WTC11 (cell line): Measurements from ENCODE around the gene PHYHD1. TPM values are rescaled to one million over a fixed set of nuclear protein-coding genes. Genes with fewer than 3 reads are reported as not detected.
A peak's percentile ranks its signal among the peaks of the same experiment; 100 is the strongest.

Source experiments
- ELF4 ChIP-seq: sonication (generic); formaldehyde crosslinking; IDR thresholded peaks from 2 replicates; pipeline ENCODE4 v1.8.1; 2022; ENCODE audit warnings: low read depth, mild to moderate bottlenecking, moderate library complexity, missing genetic modification reagents
- ETV6 ChIP-seq: sonication (generic); formaldehyde crosslinking; IDR thresholded peaks from 2 replicates; pipeline ENCODE4 v1.8.1; 2022; ENCODE audit warnings: mild to moderate bottlenecking, missing genetic modification reagents
- FOXP4 ChIP-seq: sonication (generic); formaldehyde crosslinking; IDR thresholded peaks from 2 replicates; pipeline ENCODE4 v1.8.0; 2022; ENCODE audit warnings: mild to moderate bottlenecking, missing genetic modification reagents
- GABPB1 ChIP-seq: sonication (generic); formaldehyde crosslinking; IDR thresholded peaks from 2 replicates; pipeline ENCODE4 v1.8.1; 2023; ENCODE audit warnings: mild to moderate bottlenecking, missing genetic modification reagents
- GTF2I ChIP-seq: fragments of 250-450 bp; sonication (Bioruptor Pico); conservative IDR thresholded peaks from 2 replicates; pipeline ENCODE4 v1.4.0; 2021; ENCODE audit warnings: mild to moderate bottlenecking
- IRF2 ChIP-seq: sonication (generic); formaldehyde crosslinking; IDR thresholded peaks from 2 replicates; pipeline ENCODE4 v1.8.0; 2022; ENCODE audit warnings: low read depth, missing genetic modification reagents, borderline replicate concordance
- JUN ChIP-seq: sonication (generic); formaldehyde crosslinking; IDR thresholded peaks from 2 replicates; pipeline ENCODE4 v1.8.0; 2023; ENCODE audit warnings: mild to moderate bottlenecking, missing genetic modification reagents
- MLX ChIP-seq: sonication (generic); formaldehyde crosslinking; IDR thresholded peaks from 2 replicates; pipeline ENCODE4 v1.8.1; 2023; ENCODE audit warnings: mild to moderate bottlenecking, missing genetic modification reagents, moderate library complexity
- MYBL2 ChIP-seq: sonication (generic); formaldehyde crosslinking; IDR thresholded peaks from 2 replicates; pipeline ENCODE4 v1.8.1; 2023; ENCODE audit warnings: mild to moderate bottlenecking, moderate library complexity, missing genetic modification reagents
- NFATC4 ChIP-seq: fragments of 250-450 bp; sonication (Bioruptor Pico); IDR thresholded peaks from 2 replicates; pipeline ENCODE4 v1.9.0; 2021; ENCODE audit warnings: mild to moderate bottlenecking
- NFYB ChIP-seq: sonication (generic); formaldehyde crosslinking; conservative IDR thresholded peaks from 2 replicates; pipeline ENCODE4 v1.8.0; 2022; ENCODE audit warnings: low read depth, missing genetic modification reagents
- NR2C2 ChIP-seq: sonication (generic); formaldehyde crosslinking; IDR thresholded peaks from 2 replicates; pipeline ENCODE4 v1.8.0; 2022; ENCODE audit warnings: mild to moderate bottlenecking, missing genetic modification reagents
- PRRX2 ChIP-seq: fragments of 250-450 bp; sonication (Bioruptor Pico); IDR thresholded peaks from 2 replicates; pipeline ENCODE4 v1.8.0; 2021; ENCODE audit warnings: mild to moderate bottlenecking
- SMAD3 ChIP-seq: sonication (generic); formaldehyde crosslinking; IDR thresholded peaks from 2 replicates; pipeline ENCODE4 v1.8.0; 2022; ENCODE audit warnings: missing genetic modification reagents, mild to moderate bottlenecking, borderline replicate concordance
- SP1 ChIP-seq: sonication (generic); formaldehyde crosslinking; conservative IDR thresholded peaks from 2 replicates; pipeline ENCODE4 v1.8.1; 2022; ENCODE audit warnings: missing genetic modification reagents
- TEAD1 ChIP-seq: sonication (generic); formaldehyde crosslinking; IDR thresholded peaks from 2 replicates; pipeline ENCODE4 v1.8.0; 2022; ENCODE audit warnings: mild to moderate bottlenecking, missing genetic modification reagents
- TEAD4 ChIP-seq: sonication (generic); formaldehyde crosslinking; IDR thresholded peaks from 2 replicates; pipeline ENCODE4 v1.8.0; 2022; ENCODE audit warnings: mild to moderate bottlenecking, missing genetic modification reagents
- ZBTB21 ChIP-seq: sonication (generic); formaldehyde crosslinking; IDR thresholded peaks from 2 replicates; pipeline ENCODE4 v1.8.1; 2023; ENCODE audit warnings: mild to moderate bottlenecking, missing genetic modification reagents, borderline replicate concordance
- ZMAT4 ChIP-seq: fragments of 250-450 bp; sonication (Bioruptor Pico); IDR thresholded peaks from 2 replicates; pipeline ENCODE4 v1.9.0; 2021; ENCODE audit warnings: mild to moderate bottlenecking
- ZNF121 ChIP-seq: sonication (generic); formaldehyde crosslinking; IDR thresholded peaks from 2 replicates; pipeline ENCODE4 v1.8.0; 2023; ENCODE audit warnings: missing genetic modification reagents
- ZNF232 ChIP-seq: sonication (generic); formaldehyde crosslinking; IDR thresholded peaks from 2 replicates; pipeline ENCODE4 v1.8.0; 2022; ENCODE audit warnings: mild to moderate bottlenecking, missing genetic modification reagents
- ZNF396 ChIP-seq: fragments of 250-450 bp; sonication (Bioruptor Pico); IDR thresholded peaks from 2 replicates; pipeline ENCODE4 v1.8.0; 2021; ENCODE audit warnings: mild to moderate bottlenecking, moderate library complexity, borderline replicate concordance
- ZNF423 ChIP-seq: fragments of 250-450 bp; sonication (Bioruptor Pico); IDR thresholded peaks from 2 replicates; pipeline ENCODE4 v2.1.2; 2022; ENCODE audit warnings: mild to moderate bottlenecking, moderate library complexity
- total RNA-seq: library from RNA; stranded (reverse); gene quantifications from 3 replicates; pipeline ENCODE4 v1.2.3, GENCODE V29; 2021
- TF ChIP-seq, protein P1 (sequence below): fragments of 250-450 bp; sonication (Bioruptor Pico); IDR thresholded peaks from 2 replicates; pipeline ENCODE4 v2.1.2; 2022; ENCODE audit warnings: mild to moderate bottlenecking, moderate library complexity
- TF ChIP-seq, protein P2 (sequence below): sonication (generic); formaldehyde crosslinking; IDR thresholded peaks from 2 replicates; pipeline ENCODE4 v1.8.0; 2023; ENCODE audit warnings: missing genetic modification reagents, mild to moderate bottlenecking, borderline replicate concordance
- TF ChIP-seq, protein P3 (sequence below): fragments of 250-450 bp; sonication (Bioruptor Pico); IDR thresholded peaks from 2 replicates; pipeline ENCODE4 v1.8.0; 2021; ENCODE audit warnings: mild to moderate bottlenecking
- TF ChIP-seq, protein P4 (sequence below): fragments of 250-450 bp; sonication (Bioruptor Pico); conservative IDR thresholded peaks from 2 replicates; pipeline ENCODE4 v1.9.0; 2021; ENCODE audit warnings: mild to moderate bottlenecking
- TF ChIP-seq, protein P5 (sequence below): sonication (generic); formaldehyde crosslinking; IDR thresholded peaks from 2 replicates; pipeline ENCODE4 v1.8.1; 2022; ENCODE audit warnings: missing genetic modification reagents, borderline replicate concordance

Gene PHYHD1
- total RNA-seq, 1 experiment from 2014 or later, result 14.6 TPM

- peak; percentile 96 for TF ChIP-seq FOXP4 (CRISPR knock-in tag)
- TF ChIP-seq SP1, result peak; percentile 82
- TF ChIP-seq NR2C2 (CRISPR knock-in tag), result no peak
- TF ChIP-seq, protein P1, sequence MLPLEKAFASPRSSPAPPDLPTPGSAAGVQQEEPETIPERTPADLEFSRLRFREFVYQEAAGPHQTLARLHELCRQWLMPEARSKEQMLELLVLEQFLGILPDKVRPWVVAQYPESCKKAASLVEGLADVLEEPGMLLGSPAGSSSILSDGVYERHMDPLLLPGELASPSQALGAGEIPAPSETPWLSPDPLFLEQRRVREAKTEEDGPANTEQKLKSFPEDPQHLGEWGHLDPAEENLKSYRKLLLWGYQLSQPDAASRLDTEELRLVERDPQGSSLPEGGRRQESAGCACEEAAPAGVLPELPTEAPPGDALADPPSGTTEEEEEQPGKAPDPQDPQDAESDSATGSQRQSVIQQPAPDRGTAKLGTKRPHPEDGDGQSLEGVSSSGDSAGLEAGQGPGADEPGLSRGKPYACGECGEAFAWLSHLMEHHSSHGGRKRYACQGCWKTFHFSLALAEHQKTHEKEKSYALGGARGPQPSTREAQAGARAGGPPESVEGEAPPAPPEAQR (CRISPR knock-in tag), result no peak
- TF ChIP-seq, protein P2, sequence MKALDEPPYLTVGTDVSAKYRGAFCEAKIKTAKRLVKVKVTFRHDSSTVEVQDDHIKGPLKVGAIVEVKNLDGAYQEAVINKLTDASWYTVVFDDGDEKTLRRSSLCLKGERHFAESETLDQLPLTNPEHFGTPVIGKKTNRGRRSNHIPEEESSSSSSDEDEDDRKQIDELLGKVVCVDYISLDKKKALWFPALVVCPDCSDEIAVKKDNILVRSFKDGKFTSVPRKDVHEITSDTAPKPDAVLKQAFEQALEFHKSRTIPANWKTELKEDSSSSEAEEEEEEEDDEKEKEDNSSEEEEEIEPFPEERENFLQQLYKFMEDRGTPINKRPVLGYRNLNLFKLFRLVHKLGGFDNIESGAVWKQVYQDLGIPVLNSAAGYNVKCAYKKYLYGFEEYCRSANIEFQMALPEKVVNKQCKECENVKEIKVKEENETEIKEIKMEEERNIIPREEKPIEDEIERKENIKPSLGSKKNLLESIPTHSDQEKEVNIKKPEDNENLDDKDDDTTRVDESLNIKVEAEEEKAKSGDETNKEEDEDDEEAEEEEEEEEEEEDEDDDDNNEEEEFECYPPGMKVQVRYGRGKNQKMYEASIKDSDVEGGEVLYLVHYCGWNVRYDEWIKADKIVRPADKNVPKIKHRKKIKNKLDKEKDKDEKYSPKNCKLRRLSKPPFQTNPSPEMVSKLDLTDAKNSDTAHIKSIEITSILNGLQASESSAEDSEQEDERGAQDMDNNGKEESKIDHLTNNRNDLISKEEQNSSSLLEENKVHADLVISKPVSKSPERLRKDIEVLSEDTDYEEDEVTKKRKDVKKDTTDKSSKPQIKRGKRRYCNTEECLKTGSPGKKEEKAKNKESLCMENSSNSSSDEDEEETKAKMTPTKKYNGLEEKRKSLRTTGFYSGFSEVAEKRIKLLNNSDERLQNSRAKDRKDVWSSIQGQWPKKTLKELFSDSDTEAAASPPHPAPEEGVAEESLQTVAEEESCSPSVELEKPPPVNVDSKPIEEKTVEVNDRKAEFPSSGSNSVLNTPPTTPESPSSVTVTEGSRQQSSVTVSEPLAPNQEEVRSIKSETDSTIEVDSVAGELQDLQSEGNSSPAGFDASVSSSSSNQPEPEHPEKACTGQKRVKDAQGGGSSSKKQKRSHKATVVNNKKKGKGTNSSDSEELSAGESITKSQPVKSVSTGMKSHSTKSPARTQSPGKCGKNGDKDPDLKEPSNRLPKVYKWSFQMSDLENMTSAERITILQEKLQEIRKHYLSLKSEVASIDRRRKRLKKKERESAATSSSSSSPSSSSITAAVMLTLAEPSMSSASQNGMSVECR, result peak; percentile 53; the same call in 1 of the 2 replicates
- no peak for TF ChIP-seq PRRX2 (CRISPR knock-in tag)
- no peak for TF ChIP-seq JUN (CRISPR knock-in tag)
- TF ChIP-seq IRF2, result no peak
- TF ChIP-seq, protein P3, sequence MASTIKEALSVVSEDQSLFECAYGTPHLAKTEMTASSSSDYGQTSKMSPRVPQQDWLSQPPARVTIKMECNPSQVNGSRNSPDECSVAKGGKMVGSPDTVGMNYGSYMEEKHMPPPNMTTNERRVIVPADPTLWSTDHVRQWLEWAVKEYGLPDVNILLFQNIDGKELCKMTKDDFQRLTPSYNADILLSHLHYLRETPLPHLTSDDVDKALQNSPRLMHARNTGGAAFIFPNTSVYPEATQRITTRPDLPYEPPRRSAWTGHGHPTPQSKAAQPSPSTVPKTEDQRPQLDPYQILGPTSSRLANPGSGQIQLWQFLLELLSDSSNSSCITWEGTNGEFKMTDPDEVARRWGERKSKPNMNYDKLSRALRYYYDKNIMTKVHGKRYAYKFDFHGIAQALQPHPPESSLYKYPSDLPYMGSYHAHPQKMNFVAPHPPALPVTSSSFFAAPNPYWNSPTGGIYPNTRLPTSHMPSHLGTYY, result no peak
- no peak for TF ChIP-seq MLX (CRISPR knock-in tag)
- no peak for TF ChIP-seq ZNF396 (CRISPR knock-in tag)
- no peak for TF ChIP-seq TEAD4 (CRISPR knock-in tag)
- no peak for TF ChIP-seq ZNF121 (CRISPR knock-in tag)
- TF ChIP-seq, protein P4, sequence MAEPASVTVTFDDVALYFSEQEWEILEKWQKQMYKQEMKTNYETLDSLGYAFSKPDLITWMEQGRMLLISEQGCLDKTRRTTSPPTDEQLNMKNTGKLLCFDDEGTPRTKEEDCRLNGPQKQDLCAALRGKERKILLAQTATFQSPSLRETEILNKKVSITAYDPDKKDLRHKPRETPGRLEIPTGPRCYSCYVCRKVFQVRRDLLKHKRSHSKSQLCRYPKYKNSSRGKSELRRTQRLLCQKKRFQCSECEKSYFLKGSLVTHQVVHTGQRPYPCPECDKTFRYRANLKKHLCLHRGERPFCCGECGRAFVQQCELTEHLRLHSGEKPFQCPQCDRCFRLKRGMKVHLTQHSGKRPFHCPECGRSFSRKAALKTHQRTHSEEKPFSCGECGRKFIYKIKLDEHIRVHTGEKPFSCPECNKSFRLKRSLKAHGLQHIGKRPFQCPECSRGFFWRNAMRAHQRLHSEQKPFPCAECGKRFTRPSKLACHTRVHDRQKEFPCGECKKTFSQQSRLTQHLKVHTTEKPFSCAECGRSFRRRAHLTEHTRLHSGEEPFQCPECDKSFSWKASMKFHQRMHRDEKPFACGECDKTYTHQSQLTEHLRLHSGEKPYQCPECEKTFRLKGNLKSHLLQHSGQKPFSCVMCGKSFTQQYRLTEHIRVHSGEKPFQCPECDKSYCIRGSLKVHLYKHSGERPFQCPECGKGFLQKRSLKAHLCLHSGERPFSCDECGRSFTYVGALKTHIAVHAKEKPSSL (CRISPR knock-in tag), result 0 out of 2 replicates have a peak, but pooled peaks have one; percentile 13
- peak; percentile 98 for TF ChIP-seq ZNF423 (CRISPR knock-in tag)
- TF ChIP-seq TEAD1 (CRISPR knock-in tag), result peak; percentile 99
- no peak for TF ChIP-seq NFATC4 (CRISPR knock-in tag)
- TF ChIP-seq, protein P5, sequence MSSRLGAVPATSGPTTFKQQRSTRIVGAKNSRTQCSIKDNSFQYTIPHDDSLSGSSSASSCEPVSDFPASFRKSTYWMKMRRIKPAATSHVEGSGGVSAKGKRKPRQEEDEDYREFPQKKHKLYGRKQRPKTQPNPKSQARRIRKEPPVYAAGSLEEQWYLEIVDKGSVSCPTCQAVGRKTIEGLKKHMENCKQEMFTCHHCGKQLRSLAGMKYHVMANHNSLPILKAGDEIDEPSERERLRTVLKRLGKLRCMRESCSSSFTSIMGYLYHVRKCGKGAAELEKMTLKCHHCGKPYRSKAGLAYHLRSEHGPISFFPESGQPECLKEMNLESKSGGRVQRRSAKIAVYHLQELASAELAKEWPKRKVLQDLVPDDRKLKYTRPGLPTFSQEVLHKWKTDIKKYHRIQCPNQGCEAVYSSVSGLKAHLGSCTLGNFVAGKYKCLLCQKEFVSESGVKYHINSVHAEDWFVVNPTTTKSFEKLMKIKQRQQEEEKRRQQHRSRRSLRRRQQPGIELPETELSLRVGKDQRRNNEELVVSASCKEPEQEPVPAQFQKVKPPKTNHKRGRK, result no peak
- TF ChIP-seq GTF2I, result no peak
- TF ChIP-seq NFYB (CRISPR knock-in tag), result no peak
- TF ChIP-seq SMAD3 (CRISPR knock-in tag), result 0 out of 2 replicates have a peak, but pooled peaks have one; percentile 34
- TF ChIP-seq ETV6 (CRISPR knock-in tag), result peak; percentile 96
- no peak for TF ChIP-seq GABPB1 (CRISPR knock-in tag)
- no peak for TF ChIP-seq ZMAT4 (CRISPR knock-in tag)
- peak; percentile 86; the same call in 1 of the 2 replicates for TF ChIP-seq ZNF232
- peak; percentile 81 for TF ChIP-seq ZBTB21 (CRISPR knock-in tag)
- TF ChIP-seq ELF4 (CRISPR knock-in tag), result no peak
- TF ChIP-seq MYBL2, result no peak
Observed at GRCh38 chr9:128887914-128888350, 32.9 kb upstream of the PHYHD1 start (continued).
